K562 (cell line): ENCODE measurements around the gene TBC1D2B. TPM values are rescaled to one million over a fixed set of nuclear protein-coding genes. Genes with fewer than 3 reads are reported as not detected.

Source experiments
- ATAC-seq: fragments of 200-7000 bp; cut with Tn5 transposase; 3 replicates; pipeline ENCODE4 v1.9.1; 2020; ENCODE audit warnings: moderate library complexity
- BruUV-seq: library from RNA; stranded (reverse); fragments of 400-500 nt; replicated peaks from 2 replicates; lab custom pipeline; 2021; lab: Mats Ljungman, UMichigan
- CTCF ChIA-PET: fragments of 300-600 bp; formaldehyde crosslinking; extraction: SDS; loops from one replicate; lab custom pipeline; 2021; ENCODE audit warnings: low intra/inter-chr PET ratio; lab: Yijun Ruan, JAX
- POLR2A ChIA-PET: fragments of 300-600, 350-650 bp; sonication (Branson Sonifier 250); formaldehyde crosslinking; extraction: SDS; loops from one replicate; lab custom pipeline; 2021; ENCODE audit warnings: antibody characterized with exemption, inconsistent platforms; lab: Yijun Ruan, JAX
- DNase-seq, 4 experiments: peaks; one replicate each; pipeline versions ENCODE4 v3.0.0 to v3.0.0-alpha.2; 2011 to 2018; ENCODE audit warnings: low spot score in 3 of 4, mixed read lengths in 3 of 4; ENCODE audit errors: extremely low read depth in 1 of 4
- FAIRE-seq: peaks from 2 replicates; lab custom pipeline; 2011; peaks lifted over from hg19 to GRCh38; lab: Jason Lieb, UNC
- H2AFZ ChIP-seq: 2 replicates; pipeline ENCODE4 v1.6.0; 2011; ENCODE audit warnings: low read depth, low read length, control low read depth, inconsistent platforms
- H3K27ac ChIP-seq: fragments of 200-600 bp; 3 replicates; pipeline ENCODE4 v1.8.0; 2011; ENCODE audit warnings: low read depth, mild to moderate bottlenecking, control low read depth, inconsistent platforms, low read length, moderate library complexity, mixed read lengths; ENCODE audit errors: extremely low read depth
- H3K27me3 ChIP-seq, 2 experiments: fragments of 300-600 bp in 1 of 2; 2 replicates in 1 of 2; 3 replicates in 1 of 2; pipeline versions ENCODE4 v1.6.0 to v1.8.0; 2011; ENCODE audit warnings: inconsistent platforms in 2 of 2, low read length in 2 of 2, mild to moderate bottlenecking in 1 of 2, mixed read lengths in 1 of 2, moderate library complexity in 1 of 2; ENCODE audit not compliant: control insufficient read depth in 2 of 2, insufficient read depth in 2 of 2
- H3K36me3 ChIP-seq: fragments of 300-600 bp; 3 replicates; pipeline ENCODE4 v1.8.0; 2011; ENCODE audit warnings: mild to moderate bottlenecking, low read length, inconsistent platforms; ENCODE audit not compliant: control insufficient read depth, insufficient read depth
- H3K4me1 ChIP-seq, 2 experiments: fragments of 200-600 bp in 1 of 2; replicated peaks in 1 of 2; 2 replicates in 1 of 2; 3 replicates in 1 of 2; pipeline versions ENCODE4 v1.5.1 to v1.8.0; 2011; ENCODE audit warnings: inconsistent platforms in 2 of 2, low read length in 2 of 2, mild to moderate bottlenecking in 1 of 2, mixed read lengths in 1 of 2, moderate library complexity in 1 of 2; ENCODE audit not compliant: control insufficient read depth in 2 of 2, insufficient read depth in 2 of 2
- H3K4me2 ChIP-seq: 2 replicates; pipeline ENCODE4 v1.6.1; 2011; ENCODE audit warnings: low read length, control low read depth, inconsistent platforms, mixed read lengths; ENCODE audit not compliant: insufficient read depth
- H3K4me3 ChIP-seq: fragments of 200-600 bp; sonication (generic), shearing (Covaris generic); 2 replicates; pipeline ENCODE4 v1.5.1; 2016; ENCODE audit warnings: control low read depth, inconsistent platforms
- H3K79me2 ChIP-seq: fragments of 200-600 bp; 3 replicates; pipeline ENCODE4 v1.8.0; 2011; ENCODE audit warnings: low read length, inconsistent platforms; ENCODE audit not compliant: control insufficient read depth, insufficient read depth
- H3K9ac ChIP-seq, 2 experiments: 2 replicates each; pipeline versions ENCODE4 v1.6.0 to v1.6.1; 2011; ENCODE audit warnings: low read depth in 2 of 2, low read length in 2 of 2, control low read depth in 1 of 2, inconsistent platforms in 1 of 2, mild to moderate bottlenecking in 1 of 2, mixed read lengths in 1 of 2; ENCODE audit not compliant: insufficient read depth in 1 of 2
- H3K9me1 ChIP-seq: one replicate; pipeline ENCODE4 v1.6.0; 2011; ENCODE audit warnings: inconsistent platforms, mild to moderate bottlenecking, low read length, moderate library complexity; ENCODE audit not compliant: control insufficient read depth, insufficient read depth
- H3K9me3 ChIP-seq: replicated peaks from 2 replicates; pipeline ENCODE4 v1.5.1; 2011; ENCODE audit warnings: low read depth, low read length, inconsistent platforms; ENCODE audit not compliant: control insufficient read depth, insufficient read depth
- H4K20me1 ChIP-seq: replicated peaks from 2 replicates; pipeline ENCODE4 v1.6.1; 2011; ENCODE audit warnings: low read length, inconsistent platforms, mixed read lengths; ENCODE audit not compliant: control insufficient read depth, insufficient read depth
- CEBPB ChIP-seq: fragments of 450-650 bp; IDR thresholded peaks from 2 replicates; pipeline ENCODE4 v1.6.1; 2016; ENCODE audit warnings: missing genetic modification characterization, missing compliant biosample characterization
- CEBPG ChIP-seq, 3 experiments: fragments of 200-800 bp in 1 of 3; sonication (Bioruptor generic) in 1 of 3; sonication (generic) in 1 of 3; formaldehyde crosslinking in 1 of 3; IDR thresholded peaks in 2 of 3; conservative IDR thresholded peaks in 1 of 3; 2 replicates each; pipeline versions ENCODE4 v1.6.1 to v1.8.0; 2016 to 2022; ENCODE audit warnings: missing compliant biosample characterization in 2 of 3, missing genetic modification characterization in 2 of 3, mild to moderate bottlenecking in 1 of 3, missing genetic modification reagents in 1 of 3
- EGR1 ChIP-seq: fragments of 450-650 bp; conservative IDR thresholded peaks from 2 replicates; pipeline ENCODE4 v1.6.1; 2017; ENCODE audit warnings: mild to moderate bottlenecking
- SUPT5H ChIP-seq: fragments of 450-650 bp; IDR thresholded peaks from 2 replicates; pipeline ENCODE4 v1.6.1; 2016
- TRIM24 ChIP-seq, 2 experiments: fragments of 450-650 bp; IDR thresholded peaks; 2 replicates each; pipeline ENCODE4 v1.6.1; 2016
- WGBS: fragments of 100-300 bp; shearing (Covaris generic); methylation state at CpG from one replicate; pipeline ENCODE4 v1.1.6; 2016; ENCODE audit warnings: low coverage, mixed read lengths; ENCODE audit not compliant: insufficient coverage; ENCODE audit errors: missing lambda C conversion rate; 5-methylcytosine and 5-hydroxymethylcytosine counted together
- in situ Hi-C: fragments of 300-500 bp; cut with MboI; formaldehyde crosslinking; loops from 4 replicates; pipeline ENCODE4 v1.15.0; 2018; ENCODE audit warnings: inconsistent platforms, mixed read lengths
- intact Hi-C: fragments of 100-400 bp; cut with micrococcal nuclease; formaldehyde crosslinking; loops from 2 replicates; pipeline ENCODE4 v1.14.2; 2022
- polyA plus RNA-seq, 8 experiments: library from polyadenylated mRNA; depleted of rRNA in 4 of 8; stranded (reverse) in 5 of 8; unstranded in 3 of 8; fragments of >200 nt; fragmentation: Nextera tagmentation in 2 of 8; fragmentation: Illumina TruSeq in 1 of 8; extraction: Ambion mirVana in 2 of 8; extraction: Trizol in 1 of 8; gene quantifications; 2 replicates each; pipeline versions ENCODE4 v1.2.1 to v1.2.3, GENCODE V29; 2011 to 2014; ENCODE audit warnings: inconsistent platforms in 1 of 8, missing spikeins in 1 of 8
- total RNA-seq, 7 experiments: library from RNA; depleted of rRNA in 6 of 7; stranded (reverse); fragments of >200 nt in 6 of 7; fragmentation: Illumina TruSeq in 2 of 7; extraction: Trizol in 2 of 7; gene quantifications; 2 replicates each; pipeline versions ENCODE4 v1.2.1 to v1.2.3, GENCODE V29; 2011 to 2021; ENCODE audit warnings: low replicate concordance in 1 of 7
- TF ChIP-seq, protein P1 (sequence below), 2 experiments: fragments of 450-650 bp in 1 of 2; sonication (generic) in 1 of 2; formaldehyde crosslinking in 1 of 2; IDR thresholded peaks in 1 of 2; conservative IDR thresholded peaks in 1 of 2; 2 replicates each; pipeline versions ENCODE4 v1.6.1 to v1.8.1; 2016 to 2023; ENCODE audit warnings: mild to moderate bottlenecking in 2 of 2, moderate library complexity in 2 of 2, inconsistent platforms in 1 of 2, missing genetic modification reagents in 1 of 2
- TF ChIP-seq, protein P2 (sequence below): IDR thresholded peaks from 3 replicates; pipeline ENCODE4 v1.6.1; 2011; ENCODE audit warnings: borderline replicate concordance, mild to moderate bottlenecking, moderate library complexity; ENCODE audit not compliant: insufficient read length; ENCODE audit errors: extremely low read depth

Gene TBC1D2B
- total and polyA plus RNA-seq, 9 of the 15 experiments (the other 6 are each of a cell fraction or from before 2014, with no cell fraction given): 0.15 to 16.3 (median 8.9) TPM

DNA sequence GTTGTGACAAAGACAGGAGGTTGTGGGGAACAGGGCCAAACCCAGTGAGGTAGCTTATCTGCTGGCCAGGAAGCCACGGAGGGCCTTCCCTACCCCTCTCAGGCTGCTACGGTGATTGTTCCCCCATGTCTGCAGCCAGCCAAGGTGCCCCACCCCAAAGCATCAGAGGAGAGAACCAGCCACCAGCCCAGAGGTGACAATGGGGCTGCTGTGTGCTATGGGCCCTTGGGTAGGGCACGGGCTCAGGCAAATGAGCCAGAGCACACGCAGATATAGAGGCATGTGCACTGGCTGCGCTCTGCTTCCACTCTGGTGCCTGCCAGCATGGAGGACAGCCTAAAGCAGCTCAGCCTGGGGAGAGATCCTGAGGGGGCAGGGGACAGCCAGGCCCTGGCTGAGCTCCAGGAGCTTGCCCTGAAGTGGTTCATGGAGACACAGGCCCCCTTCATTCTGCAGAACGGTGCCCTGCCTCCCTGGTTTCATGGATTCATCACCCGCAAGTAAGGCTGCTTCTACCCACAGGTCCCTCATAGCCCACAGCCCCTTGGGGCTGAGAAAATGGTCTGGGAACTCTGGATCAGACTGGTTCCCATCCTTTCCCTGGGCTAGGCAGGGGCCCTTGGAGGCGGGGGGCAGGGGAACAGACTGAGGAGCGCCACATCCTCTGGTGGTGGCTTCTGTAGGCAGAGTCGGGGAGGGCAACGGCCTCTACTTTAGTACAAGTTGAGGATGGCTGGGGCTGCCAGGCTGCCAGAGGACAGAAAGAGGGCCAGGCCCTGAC lies 14.9 kb upstream of the TBC1D2B start, which contains the start of gene SH2D7:
Gene SH2D7, plus strand, starts transcription at position 301 of the 781 bp plus-strand sequence. Its CDS starts 24 bp downstream, at position 325.
- Histone ChIP-seq H4K20me1 (0 out of 2 replicates have a peak, but pooled peaks cover 7% of the 10 kb centered on the region), H3K9me3 (no peaks in the 10 kb centered on the region), H3K9ac (peak within 1 kb of the TSS in 1 of 2 experiments; percentile 61; a peak in 2 of 4 replicates), H3K9me1 (no peaks in the 10 kb centered on the region), H3K27ac (no peak within 1 kb of the TSS), H3K27me3 (peaks cover 8 to 38% of the 10 kb centered on the region in 2 experiments), H3K36me3 (no peaks in the 10 kb centered on the region), H3K79me2 (no peaks in the 10 kb centered on the region), H3K4me1 (peaks cover 0 to 2% of the 10 kb centered on the region in 2 experiments; a peak in 1 of 5 replicates), H3K4me3 (no peak within 1 kb of the TSS), H2AFZ (no peak within 1 kb of the TSS), H3K4me2 (no peak within 1 kb of the TSS)
- ChIA-PET POLR2A (interaction anchor here (0.5 to 0.7 kb wide), 2 partner anchors 21 to 383 kb away, joined by 3 read pairs; no protein-coding TSS in a partner anchor), CTCF (no interaction called here)
- in situ Hi-C loops: no loop called here
- no peak for DNase-seq
- TF ChIP-seq EGR1 (no peak), SUPT5H (no peak)
- ATAC-seq: no peak
- intact Hi-C loops: no loop called here
- WGBS: 3% methylated on average over 11 of the region's 11 CpGs
- no TSS peak for BruUV-seq
- no peak for FAIRE-seq

DNA sequence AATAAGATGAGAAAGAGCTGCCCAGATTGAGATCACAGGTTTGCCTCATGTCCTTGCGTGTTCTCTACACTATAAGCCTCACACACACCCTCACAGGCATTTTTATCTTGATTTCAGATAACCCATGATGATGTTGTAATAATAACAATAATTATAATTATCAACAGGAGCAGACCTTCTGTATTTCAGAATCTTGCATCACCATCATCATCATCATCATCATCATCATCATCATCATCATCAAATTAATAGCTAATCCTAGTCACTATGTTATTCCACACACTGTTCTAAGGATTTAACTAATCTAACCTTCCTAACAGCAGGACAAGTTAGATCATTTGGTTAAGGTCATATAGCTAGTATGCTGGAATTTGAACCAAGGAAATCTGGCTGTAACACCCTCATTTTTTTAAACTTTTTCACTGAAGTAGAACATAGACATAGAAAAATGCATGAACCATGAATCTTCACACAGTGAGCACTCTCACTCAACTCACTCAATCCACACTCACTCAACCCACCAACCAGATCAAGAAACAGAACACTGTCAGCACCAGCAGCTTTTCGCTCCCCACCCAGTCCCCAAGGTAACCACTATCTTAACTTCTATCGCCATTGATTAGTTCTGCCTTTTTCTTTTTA lies 13.0 kb upstream of the TBC1D2B start:
- in situ Hi-C loops: no loop called here
- no peak overlapping the region for H3K4me2 ChIP-seq
- no peak overlapping the region for H3K27ac ChIP-seq
- H3K36me3 ChIP-seq: no peaks in the 10 kb centered on the region
- no peaks in the 10 kb centered on the region for H3K9me1 ChIP-seq
- no peak for FAIRE-seq
- BruUV-seq: no TSS peak
- WGBS: 0% methylated on average over 3 of the region's 3 CpGs
- POLR2A ChIA-PET: interaction anchor here (0.6 to 1.1 kb wide), 3 partner anchors 22 to 189 kb away, joined by 3 read pairs; no protein-coding TSS in a partner anchor
- H3K9ac ChIP-seq: no peak overlapping the region
- no peaks in the 10 kb centered on the region for H3K9me3 ChIP-seq
- peaks cover 0 to 2% of the 10 kb centered on the region in 2 experiments; a peak in 1 of 5 replicates for H3K4me1 ChIP-seq
- no peaks in the 10 kb centered on the region for H3K79me2 ChIP-seq
- ATAC-seq: no peak
- no peak overlapping the region for H2AFZ ChIP-seq
- DNase-seq: no peak
- peaks cover 8 to 37% of the 10 kb centered on the region in 2 experiments for H3K27me3 ChIP-seq
- H3K4me3 ChIP-seq: no peak overlapping the region
- TF ChIP-seq, protein P1, sequence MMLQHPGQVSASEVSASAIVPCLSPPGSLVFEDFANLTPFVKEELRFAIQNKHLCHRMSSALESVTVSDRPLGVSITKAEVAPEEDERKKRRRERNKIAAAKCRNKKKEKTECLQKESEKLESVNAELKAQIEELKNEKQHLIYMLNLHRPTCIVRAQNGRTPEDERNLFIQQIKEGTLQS (IDR thresholded peaks at IDR 0.05): peak; percentile 76
- TF ChIP-seq, protein P1 (CRISPR knock-in tag; conservative IDR thresholded peaks at IDR 0.05): no peak
- no peak for TF ChIP-seq CEBPG (CRISPR knock-in tag; IDR thresholded peaks at IDR 0.05)
- peak; percentile 62 to 64 for TF ChIP-seq CEBPG (tag; conservative IDR thresholded peaks at IDR 0.05 in 1 of 2, IDR thresholded peaks at IDR 0.05 in 1 of 2)
- TF ChIP-seq CEBPB (tag): peak; percentile 36; the same call in 1 of the 2 replicates
- TF ChIP-seq TRIM24 (IDR thresholded peaks at IDR 0.05): peak in 1 of 2 experiments; percentile 44; a peak in 1 of 4 replicates
- TF ChIP-seq, protein P2, sequence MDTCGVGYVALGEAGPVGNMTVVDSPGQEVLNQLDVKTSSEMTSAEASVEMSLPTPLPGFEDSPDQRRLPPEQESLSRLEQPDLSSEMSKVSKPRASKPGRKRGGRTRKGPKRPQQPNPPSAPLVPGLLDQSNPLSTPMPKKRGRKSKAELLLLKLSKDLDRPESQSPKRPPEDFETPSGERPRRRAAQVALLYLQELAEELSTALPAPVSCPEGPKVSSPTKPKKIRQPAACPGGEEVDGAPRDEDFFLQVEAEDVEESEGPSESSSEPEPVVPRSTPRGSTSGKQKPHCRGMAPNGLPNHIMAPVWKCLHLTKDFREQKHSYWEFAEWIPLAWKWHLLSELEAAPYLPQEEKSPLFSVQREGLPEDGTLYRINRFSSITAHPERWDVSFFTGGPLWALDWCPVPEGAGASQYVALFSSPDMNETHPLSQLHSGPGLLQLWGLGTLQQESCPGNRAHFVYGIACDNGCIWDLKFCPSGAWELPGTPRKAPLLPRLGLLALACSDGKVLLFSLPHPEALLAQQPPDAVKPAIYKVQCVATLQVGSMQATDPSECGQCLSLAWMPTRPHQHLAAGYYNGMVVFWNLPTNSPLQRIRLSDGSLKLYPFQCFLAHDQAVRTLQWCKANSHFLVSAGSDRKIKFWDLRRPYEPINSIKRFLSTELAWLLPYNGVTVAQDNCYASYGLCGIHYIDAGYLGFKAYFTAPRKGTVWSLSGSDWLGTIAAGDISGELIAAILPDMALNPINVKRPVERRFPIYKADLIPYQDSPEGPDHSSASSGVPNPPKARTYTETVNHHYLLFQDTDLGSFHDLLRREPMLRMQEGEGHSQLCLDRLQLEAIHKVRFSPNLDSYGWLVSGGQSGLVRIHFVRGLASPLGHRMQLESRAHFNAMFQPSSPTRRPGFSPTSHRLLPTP: no peak
- TF ChIP-seq, all 486 proteins: peak for 4
- CTCF ChIA-PET: no interaction called here
- H4K20me1 ChIP-seq: 0 out of 2 replicates have a peak, but pooled peaks cover 7% of the 10 kb centered on the region
- intact Hi-C loops: no loop called here
